Activated CD8-positive, alpha-beta memory T cell treated with anti-CD3 and anti-CD28 coated beads for 4 hours (primary cell): ENCODE measurements around the gene BPGM.

ENCODE experiments used
- DNase-seq, 2 donors: peaks; one replicate each; pipeline ENCODE4 v3.0.0-alpha.2; 2020; ENCODE audit warnings: low read depth in 2 of 2

BPGM gene

DNA sequence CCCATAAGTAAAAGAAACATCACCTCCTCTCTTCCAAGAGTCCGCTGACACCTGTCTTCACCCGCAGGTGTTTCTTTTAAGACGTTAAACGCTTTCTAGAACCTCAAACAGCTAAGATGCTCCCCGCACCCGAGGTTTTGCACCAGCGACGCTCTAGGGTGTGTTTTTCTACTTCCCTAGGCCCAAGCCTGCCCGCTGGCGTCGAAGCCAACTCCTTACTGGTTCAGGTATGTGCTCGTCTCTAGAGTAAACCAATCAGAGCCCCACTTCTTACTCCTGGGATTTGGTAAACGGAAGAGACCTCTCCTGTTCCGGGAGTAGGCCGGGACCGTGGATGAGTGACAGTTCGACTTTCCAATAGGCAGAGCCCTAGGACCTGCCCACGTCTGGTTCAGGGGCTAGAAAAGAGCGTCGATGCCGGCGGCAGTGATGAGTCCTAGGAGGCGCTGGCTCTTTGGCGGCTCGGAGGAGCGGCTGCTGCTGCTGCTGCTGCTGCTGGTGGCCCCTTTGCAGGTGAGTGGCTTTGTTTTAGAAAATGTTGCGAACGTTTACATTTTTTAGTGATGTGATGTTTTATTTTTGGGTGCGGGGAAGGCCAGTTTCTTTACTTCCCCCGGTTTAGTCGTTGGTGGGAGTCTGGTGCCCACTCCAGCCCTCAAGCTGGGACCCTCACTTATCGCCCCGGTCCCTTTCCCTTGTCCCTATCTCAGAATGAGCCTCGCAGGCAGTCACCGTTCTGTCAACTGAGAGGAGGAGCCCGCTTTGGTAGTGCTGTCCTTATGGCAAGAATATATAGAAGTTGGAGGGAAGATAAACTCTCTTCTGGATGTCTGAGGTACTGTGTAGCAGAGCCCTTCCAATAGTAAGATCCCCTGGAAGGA, at the start of gene BPGM:
Gene BPGM (plus strand): TSS at position 429 of the 881 bp plus-strand sequence. CDS start 14,655 bp downstream, outside the sequence.
- peak; percentile 92 to 94 for DNase-seq

DNA sequence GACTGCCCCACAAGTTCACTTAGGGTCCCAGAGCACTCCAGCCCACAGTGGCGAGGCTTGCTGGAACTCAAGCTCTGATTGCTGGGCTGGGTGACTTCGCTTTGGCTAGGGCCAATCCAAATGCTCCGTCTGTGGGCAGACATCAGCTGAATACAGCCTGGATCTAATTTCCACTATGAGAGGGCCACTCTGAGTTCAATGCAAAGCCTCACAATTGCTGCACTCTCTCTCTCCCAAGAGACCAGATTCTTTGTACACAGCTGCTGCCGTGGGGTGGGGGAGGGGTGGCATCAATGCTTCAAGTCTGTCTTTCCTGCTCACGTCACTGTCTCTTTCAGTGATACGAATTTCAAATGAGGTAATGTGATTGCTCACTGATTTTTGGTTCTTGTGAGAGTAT, 47.3 kb upstream of the BPGM start:
- no peak for DNase-seq

DNA sequence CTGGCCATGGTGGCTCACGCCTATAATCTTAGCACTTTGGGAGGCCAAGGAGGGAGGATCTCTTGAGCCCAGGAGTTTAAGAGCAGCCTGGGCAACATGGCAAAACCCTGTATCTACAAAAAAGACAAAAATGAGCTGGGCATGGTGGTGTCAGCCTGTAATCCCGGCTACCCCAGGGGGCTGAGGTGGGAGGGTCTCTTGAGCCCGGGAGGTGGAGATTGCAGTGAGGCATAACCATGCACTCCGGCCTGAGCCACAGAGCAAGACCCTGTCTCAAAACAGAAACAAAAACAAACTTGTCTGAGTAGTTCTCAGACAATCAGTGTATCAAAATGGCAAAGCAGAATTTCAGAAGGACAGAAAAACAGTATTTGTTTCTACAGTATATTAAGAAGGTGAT, 45.2 kb upstream of the BPGM start:
- DNase-seq: no peak

DNA sequence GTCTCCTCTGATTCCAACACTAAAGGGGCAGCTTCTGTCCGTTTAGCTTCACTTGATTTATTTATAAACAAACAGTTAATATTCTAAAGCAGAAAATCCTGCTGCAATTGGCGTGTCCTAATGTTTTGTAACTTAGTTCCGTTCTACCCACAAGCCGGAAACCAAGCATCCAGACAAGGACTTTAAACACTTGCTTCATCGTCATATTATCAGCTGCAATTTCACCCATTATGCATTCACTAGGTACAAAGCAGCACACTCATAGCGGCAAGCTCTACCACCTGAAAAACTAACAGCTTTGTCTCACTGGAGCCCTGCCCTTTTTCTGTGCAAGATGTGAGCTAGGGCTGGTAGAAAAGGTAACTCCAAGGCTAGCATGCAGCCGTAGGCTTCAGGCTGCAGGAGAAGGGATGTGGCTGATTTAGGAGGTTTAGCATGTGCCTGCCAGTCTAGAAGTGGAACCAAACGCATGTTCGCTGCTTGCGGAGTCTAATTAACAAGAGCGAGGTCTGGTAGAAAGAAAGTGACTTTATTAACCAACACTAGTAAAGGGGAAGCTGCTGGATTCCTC, 43.7 kb upstream of the BPGM start:
- no peak for DNase-seq

DNA sequence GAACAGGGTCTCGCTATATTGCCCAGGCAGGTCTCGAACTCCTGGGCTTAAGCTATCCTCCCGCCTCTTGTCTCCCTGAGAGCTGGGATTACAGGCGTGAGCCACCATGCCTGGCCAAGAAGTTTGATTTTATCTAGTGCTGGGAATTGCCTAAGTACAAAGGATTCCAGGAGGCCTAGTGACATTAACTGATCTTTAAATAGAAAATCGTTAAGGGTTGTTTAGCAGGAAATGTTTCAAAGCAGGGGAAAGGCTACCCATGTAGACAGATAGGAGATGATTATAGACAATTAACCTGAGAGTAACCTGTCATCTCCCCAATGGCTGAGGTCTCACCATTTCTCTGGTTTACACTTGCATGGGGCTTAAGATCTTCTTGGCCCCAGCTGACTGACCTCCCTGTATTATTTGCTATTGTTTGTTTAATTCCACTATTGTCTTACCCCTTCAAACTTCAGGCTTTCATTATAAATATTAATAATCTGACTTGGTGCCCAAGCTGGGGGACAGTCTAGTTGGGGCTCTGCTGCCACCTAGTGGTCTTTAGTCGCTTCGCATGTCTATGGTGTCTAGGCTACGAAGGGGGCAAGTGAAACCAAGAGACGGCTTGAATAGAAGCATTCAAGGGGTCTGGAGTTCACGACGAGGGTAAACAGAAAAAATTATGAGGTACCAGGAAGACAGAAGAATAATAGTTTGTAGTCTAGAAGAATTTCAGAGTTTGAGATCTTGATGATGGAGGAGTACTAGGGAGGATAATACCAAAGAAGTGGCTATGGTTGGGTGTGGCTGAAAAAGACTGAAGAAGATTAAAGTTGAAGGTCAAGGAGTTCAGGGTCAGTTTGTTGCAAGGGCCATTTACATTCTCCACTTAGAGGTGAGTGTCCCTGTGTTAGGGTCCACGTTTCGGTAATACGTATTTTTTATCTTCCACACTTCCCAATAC, 40.4 kb upstream of the BPGM start:
- DNase-seq: peak; percentile 16 to 38

DNA sequence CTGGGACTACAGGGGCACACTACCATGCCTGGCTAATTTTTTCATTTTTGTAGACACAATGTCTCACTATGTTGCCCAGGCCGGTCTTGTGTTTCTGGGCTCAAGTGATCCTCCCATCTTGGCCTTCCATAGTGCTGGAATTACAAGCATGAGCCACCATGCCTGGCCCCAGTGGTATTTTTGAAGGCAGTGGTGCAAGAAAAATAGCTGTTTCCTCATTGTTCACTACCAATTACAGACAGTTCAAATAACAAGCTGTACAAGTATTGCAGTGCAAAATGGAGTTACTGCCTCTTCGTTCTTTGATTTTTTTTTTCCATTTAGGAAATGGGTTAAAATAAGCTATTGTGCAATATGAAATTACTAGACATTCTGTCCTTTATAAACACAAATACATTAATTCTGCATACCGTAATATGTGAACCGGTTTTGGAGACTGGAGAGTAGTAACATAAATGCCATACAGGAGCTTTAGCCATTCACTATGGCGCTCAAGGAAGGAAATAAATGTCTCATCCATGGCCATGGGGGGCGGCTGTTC, 35.0 kb upstream of the BPGM start:
- DNase-seq: no peak

DNA sequence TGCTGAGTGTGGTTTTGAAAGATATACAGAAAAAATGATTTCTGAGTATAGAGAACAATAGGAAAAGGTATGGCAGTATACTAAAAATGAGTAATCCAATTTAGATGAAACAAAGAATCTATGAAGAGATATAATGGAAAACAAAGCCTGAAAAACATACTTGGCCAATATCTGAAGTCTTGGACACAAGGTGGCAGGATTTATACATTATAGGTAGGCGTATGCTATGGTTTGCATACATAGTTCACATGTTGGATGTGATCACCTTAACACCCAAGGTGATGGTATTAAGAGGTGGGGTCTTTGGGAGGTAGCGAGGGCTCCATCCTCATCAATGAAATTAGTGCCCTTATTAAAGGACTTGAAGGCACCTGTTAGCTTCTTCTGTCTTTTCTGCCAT, 34.5 kb upstream of the BPGM start:
- no peak for DNase-seq

DNA sequence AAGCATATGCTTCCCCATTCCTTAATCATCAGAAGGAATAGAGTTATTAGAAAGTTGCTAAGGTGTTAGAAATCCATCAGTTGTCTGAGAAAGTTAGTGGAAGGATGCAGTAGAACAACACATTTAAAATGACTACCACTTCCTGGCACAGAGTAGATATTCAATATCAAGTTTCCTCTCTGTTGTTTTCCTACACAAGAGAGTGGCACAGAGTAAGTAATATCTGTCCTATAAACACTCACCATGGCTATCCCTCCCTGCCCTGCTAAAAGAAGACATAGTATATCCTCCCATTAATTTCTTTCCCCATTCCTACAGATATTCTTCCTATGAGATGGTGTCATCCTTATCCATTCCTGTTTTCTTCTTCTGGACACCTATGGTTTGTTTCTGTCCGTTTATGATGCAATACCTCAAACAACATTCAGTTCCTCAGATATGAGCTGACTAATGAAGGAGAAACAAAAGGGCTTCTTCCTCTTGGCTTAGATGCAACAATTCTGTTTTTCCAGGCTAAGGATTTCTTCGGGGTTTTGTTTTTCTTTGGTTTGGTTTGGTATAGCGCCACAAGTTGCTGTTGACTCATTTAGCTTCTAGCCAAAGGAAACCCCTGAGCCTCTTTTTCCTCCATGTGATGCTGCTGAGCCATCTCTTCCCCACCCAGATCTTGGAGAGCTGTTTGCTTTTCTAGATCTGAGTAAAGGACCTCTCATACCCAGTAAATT, 32.9 kb upstream of the BPGM start:
- DNase-seq: no peak

DNA sequence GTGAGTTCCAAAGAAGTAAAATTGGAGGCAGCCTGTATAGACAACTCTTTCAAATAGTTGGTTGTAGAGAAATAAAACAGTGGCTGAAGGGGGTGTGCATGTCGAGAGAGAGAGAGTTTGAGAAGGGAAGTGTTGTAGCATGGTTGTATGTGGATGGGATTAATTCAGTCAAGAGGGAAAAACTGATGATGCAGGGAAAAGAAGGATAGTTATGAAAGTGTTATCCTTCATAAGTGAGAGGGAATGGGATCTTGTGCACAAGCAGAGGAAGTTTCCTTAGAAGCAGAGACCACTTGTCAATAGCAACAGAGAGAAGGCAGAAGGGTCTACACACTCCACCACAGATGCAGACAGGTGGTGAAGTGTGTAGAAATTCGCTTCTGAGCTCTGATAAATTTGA, 30.0 kb upstream of the BPGM start:
- DNase-seq: no peak

DNA sequence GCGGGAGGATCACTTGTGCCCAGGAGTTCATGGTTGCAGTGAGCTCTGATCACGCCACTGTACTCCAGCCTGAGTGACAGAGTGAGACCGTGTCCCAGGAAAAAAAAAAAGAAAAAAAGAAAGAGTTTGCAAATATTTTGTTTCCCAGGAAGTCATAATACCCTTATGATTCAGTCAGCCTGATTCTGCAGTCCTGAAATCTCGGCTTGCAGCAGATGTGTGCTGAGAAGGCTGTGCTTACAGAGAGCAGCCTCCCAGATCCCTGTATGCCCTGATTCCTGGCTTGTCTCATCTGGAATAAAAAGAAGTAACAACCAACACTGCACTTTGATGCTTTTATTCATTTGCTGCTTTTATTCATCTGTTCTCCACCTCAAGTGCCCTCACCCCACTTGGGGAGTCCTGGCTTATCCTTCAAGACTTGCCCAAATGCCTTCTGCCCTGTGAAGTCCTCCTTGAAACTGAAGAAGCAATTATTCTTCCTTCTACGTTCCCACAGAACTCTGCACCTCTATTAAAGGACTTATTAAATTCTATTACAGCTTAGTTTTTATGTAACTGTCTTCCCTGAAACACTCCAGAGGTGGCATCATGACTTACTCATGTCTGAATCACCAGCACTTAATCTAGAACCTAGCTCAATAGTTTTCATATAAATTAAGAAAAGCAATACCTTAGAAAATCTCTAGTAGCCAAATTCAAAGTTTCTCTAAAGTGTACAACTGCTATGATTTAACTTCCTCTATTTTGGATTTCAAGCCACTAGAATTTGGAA, 27.7 kb upstream of the BPGM start:
- no peak for DNase-seq

DNA sequence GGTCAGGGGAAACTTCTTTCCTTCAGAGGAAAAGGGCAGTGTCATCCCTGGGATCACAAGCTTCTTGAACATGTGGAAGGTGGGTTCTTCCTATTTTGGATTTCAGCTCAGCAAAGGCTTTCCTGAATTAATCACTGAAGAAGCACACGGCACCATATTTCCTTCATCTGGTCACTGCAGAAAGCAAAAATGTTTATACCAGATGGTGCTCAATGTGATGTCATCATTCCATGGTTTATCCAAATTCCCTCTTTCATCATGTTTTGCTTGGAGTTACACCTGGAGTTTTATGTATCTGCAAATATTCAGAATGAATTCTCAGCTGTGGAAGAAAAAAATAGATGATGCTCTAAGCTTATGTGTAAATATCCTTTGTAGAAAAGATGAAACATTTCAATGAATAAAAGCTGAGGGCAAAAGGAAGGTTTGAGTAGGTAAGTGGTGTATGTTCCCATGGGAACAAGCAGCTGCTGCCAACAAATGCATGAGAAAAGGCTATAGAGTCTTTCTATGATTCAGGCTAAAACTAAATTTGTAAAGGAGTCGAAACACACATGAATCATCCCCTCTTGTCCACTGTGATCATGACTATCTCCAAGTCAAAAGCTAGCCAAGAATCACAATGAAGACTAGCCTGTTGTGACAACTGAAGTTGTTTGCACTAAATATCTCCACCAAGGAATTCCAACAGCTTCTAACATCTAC, 26.9 kb upstream of the BPGM start:
- DNase-seq: no peak

DNA sequence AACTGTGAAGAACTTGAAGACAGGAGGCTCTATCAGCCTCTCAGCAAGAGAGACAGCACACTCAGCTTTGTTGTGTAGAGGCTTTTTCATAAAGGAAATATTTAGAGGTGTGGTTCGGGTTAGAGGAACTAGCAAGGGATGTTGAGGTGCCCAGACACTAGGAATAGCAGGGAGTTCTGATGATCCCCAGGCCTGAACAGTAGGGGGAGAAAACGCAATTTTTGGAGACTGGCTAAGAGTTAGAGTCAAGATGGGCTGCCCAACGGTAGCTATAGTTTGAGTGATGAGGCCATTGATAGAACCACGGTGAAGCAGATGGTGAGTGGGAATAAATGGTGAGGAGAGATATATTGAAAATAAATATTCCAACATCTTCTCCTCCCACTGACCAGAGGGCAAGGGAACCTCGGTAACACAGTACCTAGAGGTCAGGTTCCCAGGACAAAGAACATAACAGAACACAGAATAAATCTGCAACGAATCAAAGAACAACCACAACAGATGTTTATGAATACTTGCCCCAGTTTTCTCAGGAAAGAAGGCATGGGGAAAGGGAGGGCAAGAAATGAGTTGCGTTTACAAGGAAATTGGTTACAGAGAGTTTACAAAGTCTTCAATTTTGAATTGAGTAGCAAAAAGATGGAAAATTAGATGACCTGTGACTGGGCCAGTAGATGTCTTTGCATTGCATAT, 24.2 kb upstream of the BPGM start:
- DNase-seq: no peak

DNA sequence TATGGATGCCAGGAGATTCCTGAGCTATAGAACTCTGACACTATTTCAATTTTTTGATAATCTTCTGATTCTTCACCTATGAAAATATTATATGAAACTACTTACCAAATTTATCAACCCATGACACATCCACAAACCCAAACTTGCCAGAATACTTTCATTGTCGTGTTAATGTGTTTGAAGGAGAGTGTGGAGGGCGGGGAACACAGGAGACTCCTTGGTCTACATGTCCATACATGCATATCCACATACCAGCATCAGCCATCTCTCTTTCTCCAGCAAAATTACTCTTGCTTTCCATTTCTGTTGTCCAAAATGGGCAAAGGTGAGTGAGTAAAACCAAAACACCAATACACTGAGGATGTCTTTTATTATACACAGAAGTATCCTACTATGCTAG, 23.5 kb upstream of the BPGM start:
- no peak for DNase-seq

DNA sequence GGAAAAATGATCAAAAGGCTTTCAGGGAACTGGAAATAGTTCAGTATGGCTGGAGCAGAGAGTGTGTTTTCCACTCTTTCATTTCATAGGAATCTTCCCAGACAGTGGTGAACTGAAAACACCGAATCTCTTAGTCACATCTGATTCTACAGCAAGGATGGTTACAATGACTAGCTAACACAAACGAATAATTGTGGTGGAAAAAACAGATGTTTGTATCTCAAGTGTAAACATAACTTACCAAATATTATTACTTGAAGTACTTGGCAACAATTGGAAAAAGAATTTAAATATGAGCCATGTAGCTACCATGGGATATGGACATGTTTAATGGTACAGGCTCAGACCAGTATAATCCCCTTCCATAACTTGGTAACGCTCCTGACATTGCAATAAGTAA, 21.1 kb upstream of the BPGM start:
- DNase-seq: no peak

DNA sequence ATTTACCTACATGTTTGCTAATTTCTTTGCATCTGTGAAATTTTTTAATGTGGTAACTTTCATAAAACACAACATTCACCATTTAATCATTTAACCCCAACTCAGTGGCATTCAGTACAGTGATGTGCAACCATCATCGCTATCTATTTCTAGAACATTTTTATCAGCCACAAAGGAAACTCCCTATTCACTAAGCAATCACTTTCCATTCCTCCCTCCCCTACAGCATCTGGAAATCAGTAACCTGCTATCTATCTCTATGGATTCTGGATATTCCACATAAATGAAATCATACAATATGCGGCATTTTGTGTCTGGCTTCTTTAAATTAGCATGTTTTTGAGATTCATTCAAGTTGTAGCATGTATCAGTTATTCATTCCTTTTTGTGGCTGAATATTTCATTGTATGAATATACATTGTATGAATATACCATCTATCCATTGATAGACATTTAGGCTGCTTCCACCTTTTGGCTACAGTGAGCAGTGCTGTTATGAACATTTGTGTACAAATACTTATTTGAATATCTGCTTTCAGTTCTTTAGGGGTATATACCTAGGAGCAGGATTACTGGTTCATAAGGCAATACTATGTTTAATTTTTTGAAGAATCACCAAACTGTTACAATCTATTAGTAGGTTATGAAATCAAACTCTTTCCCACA, 19.4 kb upstream of the BPGM start:
- no peak for DNase-seq

DNA sequence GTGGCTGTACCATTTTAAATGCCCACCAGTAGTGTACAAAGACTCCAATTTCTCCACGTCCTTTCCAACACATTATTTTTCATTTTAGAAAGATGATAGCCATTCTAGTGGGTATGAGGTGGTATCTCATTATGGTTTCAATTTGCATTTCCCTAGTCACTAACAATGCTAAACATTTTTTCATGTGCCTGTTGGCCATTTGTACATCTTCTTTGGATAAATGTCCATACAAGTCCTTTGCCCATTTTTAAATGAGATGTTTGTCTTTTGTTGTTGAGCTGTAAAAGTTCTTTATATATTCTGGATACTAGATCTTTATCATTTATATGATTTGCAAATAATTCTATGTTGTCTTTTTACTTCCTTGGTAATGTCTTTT, 18.9 kb upstream of the BPGM start:
- no peak for DNase-seq

DNA sequence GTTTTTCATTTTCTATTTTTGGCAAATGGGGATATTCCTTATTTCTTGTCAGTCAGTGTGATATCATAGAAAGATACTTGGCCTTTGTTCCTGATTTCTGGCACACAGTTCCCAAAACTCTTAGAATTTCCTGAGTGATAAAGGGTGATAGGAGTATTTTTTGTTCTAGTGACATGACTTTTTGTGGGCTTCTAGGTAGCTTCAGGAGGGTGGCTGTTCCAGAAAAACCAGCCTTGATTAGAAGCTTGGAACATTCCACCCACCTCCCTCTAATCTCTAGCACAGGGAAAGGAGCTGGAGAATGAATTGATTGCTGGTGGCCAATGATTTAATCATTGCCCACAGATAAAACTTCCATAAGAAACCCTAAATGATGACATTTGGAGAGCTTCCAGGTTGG, 17.2 kb upstream of the BPGM start:
- no peak for DNase-seq

DNA sequence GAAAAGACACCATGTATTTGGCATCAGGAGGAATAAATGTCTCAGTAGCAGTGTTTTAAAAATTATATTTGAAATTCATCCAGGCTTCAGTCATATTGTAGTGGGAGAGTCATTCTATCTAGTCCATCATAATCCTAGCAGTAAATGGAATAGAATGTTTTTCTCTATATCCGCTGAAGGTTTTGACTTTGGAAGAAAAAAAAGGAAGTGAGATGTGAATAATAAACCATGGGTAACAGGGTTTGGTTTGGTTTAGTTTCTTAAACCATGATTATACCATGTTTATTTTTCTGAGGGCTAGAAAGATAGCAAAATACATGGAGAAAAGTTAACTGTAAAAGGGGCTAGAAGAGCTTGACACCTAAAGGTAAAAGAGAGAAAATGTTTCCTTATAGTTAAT, 16.4 kb upstream of the BPGM start:
- no peak for DNase-seq

DNA sequence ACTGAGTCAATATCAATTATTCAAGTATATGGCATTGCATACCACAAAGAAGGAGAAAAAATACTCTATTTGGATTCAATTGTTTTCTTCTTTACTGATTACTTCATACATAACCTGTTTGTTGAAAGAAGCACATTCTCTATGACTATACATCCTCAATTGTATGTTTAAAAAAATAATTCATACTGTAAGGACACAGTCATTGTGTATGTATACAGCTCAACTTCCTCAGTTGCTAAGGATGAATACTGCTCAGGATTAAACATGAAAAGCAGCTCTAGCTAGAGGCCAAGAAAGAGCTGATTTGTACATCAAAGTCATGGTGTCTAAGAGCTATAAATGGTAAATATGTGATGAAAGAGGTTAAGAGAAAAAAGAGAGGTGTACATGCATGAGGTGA, 15.8 kb upstream of the BPGM start:
- no peak for DNase-seq
